Measurements from ENCODE around the gene IL10RB. TPM values are rescaled to one million over a fixed set of nuclear protein-coding genes. Genes with fewer than 3 reads are reported as not detected.

IL10RB gene
- polyA plus RNA-seq, 1 donor (not counting 4 experiments of a cell fraction or from before 2014, with no cell fraction given), result 19.6 TPM

DNA sequence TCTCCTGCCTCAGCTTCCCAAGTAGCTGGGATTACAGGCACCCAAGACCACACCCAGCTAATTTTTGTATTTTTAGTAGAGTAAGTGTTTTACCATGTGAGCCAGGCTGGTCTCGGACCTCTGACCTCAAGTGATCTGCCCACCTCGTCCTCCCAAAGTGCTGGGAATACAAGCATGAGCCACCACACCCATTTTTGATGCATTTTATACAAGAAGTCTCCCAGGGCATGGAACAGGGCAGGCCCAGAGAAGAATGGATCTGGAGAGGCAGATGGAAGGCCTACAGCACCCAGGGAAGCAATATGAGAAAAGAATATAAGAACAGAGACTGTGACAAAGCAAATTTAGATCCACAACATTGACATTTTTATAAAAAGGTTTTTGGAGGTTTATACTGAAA is 39.8 kb downstream of the IL10RB start:
- H3K4me3 ChIP-seq (ENCODE audit: control insufficient read depth in 2 of 3, extremely low read depth in 1 of 3, insufficient read depth in 2 of 3, low read depth in 1 of 3, low read length in 3 of 3), result no peak overlapping the region
- no peak for DNase-seq (ENCODE audit: low read depth, low spot score)

DNA sequence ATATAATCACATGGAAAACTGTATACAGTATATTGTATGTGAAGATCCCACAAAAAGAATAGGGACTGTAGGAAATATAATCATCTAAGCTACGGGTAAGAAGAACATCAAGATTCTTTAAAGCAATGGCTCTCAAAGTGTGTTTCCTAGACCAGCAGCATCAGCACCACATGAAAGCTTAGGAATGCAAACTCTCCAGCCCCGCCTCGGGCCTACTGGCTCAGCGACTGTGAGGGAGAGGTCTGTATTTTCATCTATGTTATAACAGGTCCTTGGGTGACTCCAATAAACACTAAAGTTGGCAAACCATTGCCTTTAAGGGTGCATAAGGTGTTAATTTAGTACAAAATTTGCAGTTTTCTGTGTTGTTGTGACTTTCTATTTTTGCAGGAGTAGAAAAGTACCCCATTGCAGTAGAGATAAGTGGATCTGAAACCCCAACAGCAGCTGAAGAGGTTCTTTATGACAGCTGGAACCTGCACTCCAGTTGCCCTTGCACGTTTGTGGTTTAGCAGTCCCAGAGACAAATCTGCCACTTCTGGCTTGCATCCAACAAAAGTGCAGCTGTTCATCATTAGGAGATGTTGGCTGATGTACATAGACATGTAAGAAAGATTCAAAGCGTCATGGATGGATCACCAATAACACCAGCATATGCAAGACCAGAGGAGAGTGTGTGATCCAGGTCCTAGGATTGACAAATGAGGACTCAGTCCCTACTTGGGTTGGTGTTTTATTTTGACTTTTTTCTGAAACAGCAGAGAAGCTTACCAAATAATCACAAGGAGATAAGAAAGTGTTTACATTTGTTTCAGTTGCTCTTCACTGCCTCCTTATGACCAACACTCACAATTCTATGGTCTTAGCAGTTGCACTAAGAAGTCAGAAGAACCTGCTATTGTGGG is 42.7 kb downstream of the IL10RB start:
- H3K4me1 ChIP-seq (ENCODE audit: control insufficient read depth, extremely low read depth, insufficient read depth, low read length), result no peaks in the 10 kb centered on the region
- no peak overlapping the region for H2AFZ ChIP-seq (ENCODE audit: control insufficient read depth, low read length)
- no peak overlapping the region for H3K27ac ChIP-seq (ENCODE audit: control insufficient read depth, insufficient read depth, low read length)
- H3K4me2 ChIP-seq (ENCODE audit: control insufficient read depth, extremely low read depth, insufficient read depth, low read depth, low read length), result no peak overlapping the region
- no peak for FAIRE-seq
- no peak for TF ChIP-seq EZH2 (IDR thresholded peaks at IDR 0.05; ENCODE audit: low read length)
- TF ChIP-seq, protein P1, sequence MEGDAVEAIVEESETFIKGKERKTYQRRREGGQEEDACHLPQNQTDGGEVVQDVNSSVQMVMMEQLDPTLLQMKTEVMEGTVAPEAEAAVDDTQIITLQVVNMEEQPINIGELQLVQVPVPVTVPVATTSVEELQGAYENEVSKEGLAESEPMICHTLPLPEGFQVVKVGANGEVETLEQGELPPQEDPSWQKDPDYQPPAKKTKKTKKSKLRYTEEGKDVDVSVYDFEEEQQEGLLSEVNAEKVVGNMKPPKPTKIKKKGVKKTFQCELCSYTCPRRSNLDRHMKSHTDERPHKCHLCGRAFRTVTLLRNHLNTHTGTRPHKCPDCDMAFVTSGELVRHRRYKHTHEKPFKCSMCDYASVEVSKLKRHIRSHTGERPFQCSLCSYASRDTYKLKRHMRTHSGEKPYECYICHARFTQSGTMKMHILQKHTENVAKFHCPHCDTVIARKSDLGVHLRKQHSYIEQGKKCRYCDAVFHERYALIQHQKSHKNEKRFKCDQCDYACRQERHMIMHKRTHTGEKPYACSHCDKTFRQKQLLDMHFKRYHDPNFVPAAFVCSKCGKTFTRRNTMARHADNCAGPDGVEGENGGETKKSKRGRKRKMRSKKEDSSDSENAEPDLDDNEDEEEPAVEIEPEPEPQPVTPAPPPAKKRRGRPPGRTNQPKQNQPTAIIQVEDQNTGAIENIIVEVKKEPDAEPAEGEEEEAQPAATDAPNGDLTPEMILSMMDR (optimal IDR thresholded peaks at IDR 0.05 in 1 of 3, IDR thresholded peaks at IDR 0.05 in 1 of 3, conservative IDR thresholded peaks at IDR 0.05 in 1 of 3; ENCODE audit: extremely low read depth in 1 of 3, insufficient read depth in 2 of 3, low read length in 3 of 3), result no peak
- H3K79me2 ChIP-seq (ENCODE audit: control insufficient read depth, insufficient read depth, low read length), result no peaks in the 10 kb centered on the region
- H3K4me3 ChIP-seq (ENCODE audit: control insufficient read depth in 2 of 3, extremely low read depth in 1 of 3, insufficient read depth in 2 of 3, low read depth in 1 of 3, low read length in 3 of 3), result no peak overlapping the region
- no peak overlapping the region for H3K9ac ChIP-seq (ENCODE audit: control insufficient read depth, extremely low read depth, insufficient read depth, low read length)
- dilution Hi-C loops (cut with MboI; ENCODE audit: extremely low pct_ligation_motif_present, low sequenced_read_pairs), result no loop called here
- no peaks in the 10 kb centered on the region for H3K9me1 ChIP-seq (ENCODE audit: control insufficient read depth, extremely low read depth, insufficient read depth, low read length)
- no peaks in the 10 kb centered on the region for H4K20me1 ChIP-seq (ENCODE audit: control insufficient read depth, extremely low read depth, insufficient read depth, low read length)
- H3K36me3 ChIP-seq (ENCODE audit: control insufficient read depth in 2 of 2, extremely low read depth in 1 of 2, insufficient read depth in 2 of 2, low read length in 2 of 2), result no peaks in the 10 kb centered on the region
- H3K9me3 ChIP-seq (ENCODE audit: control insufficient read depth, low read depth, low read length), result no peaks in the 10 kb centered on the region
- H3K27me3 ChIP-seq (ENCODE audit: control insufficient read depth, extremely low read depth, insufficient read depth, low read length), result no peaks in the 10 kb centered on the region
- no peak for DNase-seq (ENCODE audit: low read depth, low spot score)

More for the DNA sequence above, 39.8 kb downstream of the IL10RB start:
- TF ChIP-seq EZH2 (IDR thresholded peaks at IDR 0.05; ENCODE audit: low read length), result no peak
- TF ChIP-seq, protein P1 (optimal IDR thresholded peaks at IDR 0.05 in 1 of 3, IDR thresholded peaks at IDR 0.05 in 1 of 3, conservative IDR thresholded peaks at IDR 0.05 in 1 of 3; ENCODE audit: extremely low read depth in 1 of 3, insufficient read depth in 2 of 3, low read length in 3 of 3), result no peak
- no peak overlapping the region for H3K4me2 ChIP-seq (ENCODE audit: control insufficient read depth, extremely low read depth, insufficient read depth, low read depth, low read length)
- dilution Hi-C loops (cut with MboI; ENCODE audit: extremely low pct_ligation_motif_present, low sequenced_read_pairs), result no loop called here
- peaks cover 12% of the 10 kb centered on the region for H3K4me1 ChIP-seq (ENCODE audit: control insufficient read depth, extremely low read depth, insufficient read depth, low read length)
- H3K79me2 ChIP-seq (ENCODE audit: control insufficient read depth, insufficient read depth, low read length), result no peaks in the 10 kb centered on the region
- H3K9me3 ChIP-seq (ENCODE audit: control insufficient read depth, low read depth, low read length), result no peaks in the 10 kb centered on the region
- H3K27ac ChIP-seq (ENCODE audit: control insufficient read depth, insufficient read depth, low read length), result no peak overlapping the region
- H3K36me3 ChIP-seq (ENCODE audit: control insufficient read depth in 2 of 2, extremely low read depth in 1 of 2, insufficient read depth in 2 of 2, low read length in 2 of 2), result no peaks in the 10 kb centered on the region
- no peak for FAIRE-seq
- H3K9ac ChIP-seq (ENCODE audit: control insufficient read depth, extremely low read depth, insufficient read depth, low read length), result no peak overlapping the region
- no peak overlapping the region for H2AFZ ChIP-seq (ENCODE audit: control insufficient read depth, low read length)
- H3K27me3 ChIP-seq (ENCODE audit: control insufficient read depth, extremely low read depth, insufficient read depth, low read length), result no peaks in the 10 kb centered on the region
- no peaks in the 10 kb centered on the region for H4K20me1 ChIP-seq (ENCODE audit: control insufficient read depth, extremely low read depth, insufficient read depth, low read length)
- H3K9me1 ChIP-seq (ENCODE audit: control insufficient read depth, extremely low read depth, insufficient read depth, low read length), result no peaks in the 10 kb centered on the region
